ENCODE results near the gene PNPLA7. TPM values are rescaled to one million over a fixed set of nuclear protein-coding genes. Genes with fewer than 3 reads are reported as not detected.
A peak's percentile ranks its signal among the peaks of the same experiment; 100 is the strongest.

Gene PNPLA7
- total RNA-seq, 1 donor from 2014 or later = 9.8 TPM

- DNase-seq (ENCODE audit: missing footprints) = no peak
Measured at GRCh38 chr9:137435381-137435891, 114.8 kb downstream of the PNPLA7 start.

DNA sequence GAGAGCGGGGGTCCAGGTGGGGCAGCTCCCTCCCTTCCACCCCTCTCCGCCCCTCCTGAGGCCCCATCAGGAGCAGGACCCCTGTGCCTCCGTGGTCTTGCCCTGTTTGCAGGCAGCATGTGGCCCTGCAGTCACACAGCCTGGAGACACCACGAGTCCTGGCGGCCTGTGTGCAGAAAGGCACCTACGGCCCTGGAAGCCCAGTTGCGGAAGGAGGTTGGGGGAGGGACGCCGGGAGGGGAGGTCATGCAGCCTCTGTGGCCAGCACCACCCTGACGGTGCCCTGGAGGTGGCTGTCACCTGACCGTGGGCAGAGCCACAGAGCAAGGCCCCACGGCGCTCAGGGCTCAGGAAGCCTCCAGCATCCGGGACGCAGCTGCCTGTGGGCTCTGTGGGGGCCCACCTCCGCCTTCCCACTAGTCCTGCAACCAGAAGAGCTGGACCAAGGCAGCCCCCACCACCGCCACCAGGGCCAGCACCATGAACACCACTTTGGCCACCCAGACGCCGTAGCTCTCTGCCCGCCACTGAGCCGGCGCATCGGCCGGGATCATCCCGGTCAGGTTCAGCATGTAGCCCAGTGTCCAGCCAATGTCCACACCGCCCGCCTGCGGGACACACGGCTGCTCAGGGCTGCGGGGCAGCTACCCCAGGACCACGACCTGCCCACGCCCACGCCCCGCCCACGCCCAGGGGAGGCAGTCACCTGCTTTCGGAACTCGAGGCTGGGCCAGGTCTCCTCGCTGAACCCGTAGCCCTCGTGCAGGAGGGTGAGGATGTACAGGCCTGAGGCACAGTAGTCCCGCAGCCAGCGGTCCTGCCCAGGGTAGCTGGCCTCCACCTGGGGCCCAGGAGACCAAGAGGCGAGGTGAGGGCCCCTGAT is 115.5 kb downstream of the PNPLA7 start:
- no peak for DNase-seq (ENCODE audit: missing footprints)
- ATAC-seq = no peak
- intact Hi-C loops (cut with DNase I) = no loop called here

More at GRCh38 chr9:137435381-137435891, 114.8 kb downstream of the PNPLA7 start:
- intact Hi-C loops (cut with DNase I) = no loop called here
- no peak for ATAC-seq

DNA sequence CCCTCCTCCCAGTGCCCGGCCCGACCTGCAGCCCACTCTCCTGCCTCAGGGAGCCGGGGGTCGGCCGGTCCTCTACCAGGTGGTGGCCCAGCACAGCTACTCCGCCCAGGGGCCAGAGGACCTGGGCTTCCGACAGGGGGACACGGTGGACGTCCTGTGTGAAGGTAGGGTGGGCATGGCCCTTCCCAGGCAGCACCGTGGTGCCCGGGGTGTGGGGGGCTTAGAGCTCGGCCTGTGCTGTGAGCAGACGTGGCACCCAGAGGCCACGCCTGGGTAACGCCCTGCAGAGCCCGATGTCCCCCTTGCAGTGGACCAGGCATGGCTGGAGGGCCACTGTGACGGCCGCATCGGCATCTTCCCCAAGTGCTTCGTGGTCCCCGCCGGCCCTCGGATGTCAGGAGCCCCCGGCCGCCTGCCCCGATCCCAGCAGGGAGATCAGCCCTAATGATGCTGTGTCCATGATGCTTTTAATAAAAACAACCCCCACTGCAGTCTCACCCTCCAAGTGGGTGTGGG is 116.2 kb downstream of the PNPLA7 start:
- ATAC-seq (no peak), DNase-seq (ENCODE audit: missing footprints) (no peak)
- intact Hi-C loops (cut with DNase I) = no loop called here

- intact Hi-C loops (cut with DNase I) = no loop called here
- no peak for ATAC-seq
- no peak for DNase-seq (ENCODE audit: missing footprints)
Measured at GRCh38 chr9:137433349-137433915, 116.8 kb downstream of the PNPLA7 start.

DNA sequence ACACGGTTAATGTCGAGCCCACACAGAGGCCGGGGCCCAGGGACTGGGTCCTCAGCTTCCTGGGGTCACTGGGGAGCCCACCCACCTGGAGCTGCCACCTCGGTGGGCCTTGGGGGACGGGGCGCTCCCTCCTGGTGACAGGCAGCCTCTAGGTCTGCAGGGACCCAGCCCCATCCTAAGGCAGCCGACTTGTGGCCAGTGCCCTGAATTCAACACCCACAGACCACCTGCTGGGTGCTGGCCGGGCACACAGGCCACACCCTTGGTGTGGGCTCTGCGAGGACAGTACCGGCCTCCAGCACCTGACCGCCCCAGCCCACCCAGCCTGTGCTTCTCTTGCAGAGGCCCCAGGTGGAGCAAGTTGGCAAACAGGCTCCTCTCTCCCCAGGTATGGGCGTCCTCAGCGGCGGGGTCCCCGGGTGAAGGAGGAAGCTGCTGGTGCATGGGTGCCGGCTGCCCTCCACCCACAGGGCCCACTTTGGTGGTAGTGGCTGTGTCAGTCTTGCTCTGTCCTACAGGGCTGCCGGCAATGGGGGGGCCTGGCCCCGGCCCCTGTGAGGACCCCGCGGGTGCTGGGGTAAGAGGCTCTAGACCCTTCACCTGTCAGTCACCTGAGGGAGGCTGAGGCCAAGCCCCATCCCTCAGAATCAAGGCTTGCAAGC is 117.4 kb downstream of the PNPLA7 start:
- intact Hi-C loops (cut with DNase I) = no loop called here
- ATAC-seq = no peak
- no peak for DNase-seq (ENCODE audit: missing footprints)

DNA sequence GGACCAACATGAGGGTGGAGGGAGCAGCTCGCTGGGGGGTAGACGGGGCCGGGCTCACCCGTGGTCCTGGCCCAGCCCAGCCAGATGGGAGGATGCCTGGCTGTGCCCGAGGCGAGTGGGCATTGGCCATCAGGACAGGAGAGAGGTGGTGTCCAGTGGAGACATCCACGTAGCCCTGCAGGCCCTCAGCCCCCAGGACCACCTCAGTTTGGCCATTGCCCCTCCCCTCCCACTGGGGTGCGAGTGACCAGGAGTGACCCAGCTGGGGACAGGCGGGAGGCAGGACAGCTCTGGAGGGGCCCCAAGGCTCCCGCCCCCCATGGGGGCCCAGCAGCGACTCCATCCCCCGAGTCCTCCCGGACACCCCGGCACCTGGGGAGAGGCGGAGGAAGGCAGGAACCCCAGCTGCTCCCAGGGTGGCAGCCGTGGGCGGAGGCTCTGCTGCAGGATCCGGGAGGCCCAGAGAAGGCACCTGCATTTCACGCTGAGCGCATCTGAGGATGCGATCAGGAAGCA is 118.7 kb downstream of the PNPLA7 start:
- intact Hi-C loops (cut with DNase I) = no loop called here
- DNase-seq (ENCODE audit: missing footprints) = no peak
- no peak for ATAC-seq

- DNase-seq (ENCODE audit: missing footprints) (no peak), ATAC-seq (no peak)
- intact Hi-C loops (cut with DNase I) = no loop called here
Measured at GRCh38 chr9:137430723-137431415, 119.3 kb downstream of the PNPLA7 start.

- ATAC-seq (no peak), DNase-seq (ENCODE audit: missing footprints) (no peak)
- intact Hi-C loops (cut with DNase I) = loop anchor here (10.0 kb wide), 1 partner anchor 95 kb away; no protein-coding TSS in a partner anchor
Measured at GRCh38 chr9:137429974-137430722, 120.1 kb downstream of the PNPLA7 start.

GRCh38 chr9:137429546-137429890 is 120.7 kb downstream of the PNPLA7 start:
- DNase-seq (ENCODE audit: missing footprints) = no peak
- intact Hi-C loops (cut with DNase I) = loop anchor here (10.0 kb wide), 1 partner anchor 95 kb away; no protein-coding TSS in a partner anchor
- no peak for ATAC-seq

GRCh38 chr9:137428841-137429545 is 121.2 kb downstream of the PNPLA7 start:
- ATAC-seq = no peak
- intact Hi-C loops (cut with DNase I) = loop anchor here (10.0 kb wide), 1 partner anchor 96 kb away; no protein-coding TSS in a partner anchor
- DNase-seq (ENCODE audit: missing footprints) = no peak

- intact Hi-C loops (cut with DNase I) = loop anchor here (10.0 kb wide), 1 partner anchor 97 kb away; no protein-coding TSS in a partner anchor
- DNase-seq (ENCODE audit: missing footprints) (no peak), ATAC-seq (no peak)
Measured at GRCh38 chr9:137428311-137428630, 121.9 kb downstream of the PNPLA7 start.

DNA sequence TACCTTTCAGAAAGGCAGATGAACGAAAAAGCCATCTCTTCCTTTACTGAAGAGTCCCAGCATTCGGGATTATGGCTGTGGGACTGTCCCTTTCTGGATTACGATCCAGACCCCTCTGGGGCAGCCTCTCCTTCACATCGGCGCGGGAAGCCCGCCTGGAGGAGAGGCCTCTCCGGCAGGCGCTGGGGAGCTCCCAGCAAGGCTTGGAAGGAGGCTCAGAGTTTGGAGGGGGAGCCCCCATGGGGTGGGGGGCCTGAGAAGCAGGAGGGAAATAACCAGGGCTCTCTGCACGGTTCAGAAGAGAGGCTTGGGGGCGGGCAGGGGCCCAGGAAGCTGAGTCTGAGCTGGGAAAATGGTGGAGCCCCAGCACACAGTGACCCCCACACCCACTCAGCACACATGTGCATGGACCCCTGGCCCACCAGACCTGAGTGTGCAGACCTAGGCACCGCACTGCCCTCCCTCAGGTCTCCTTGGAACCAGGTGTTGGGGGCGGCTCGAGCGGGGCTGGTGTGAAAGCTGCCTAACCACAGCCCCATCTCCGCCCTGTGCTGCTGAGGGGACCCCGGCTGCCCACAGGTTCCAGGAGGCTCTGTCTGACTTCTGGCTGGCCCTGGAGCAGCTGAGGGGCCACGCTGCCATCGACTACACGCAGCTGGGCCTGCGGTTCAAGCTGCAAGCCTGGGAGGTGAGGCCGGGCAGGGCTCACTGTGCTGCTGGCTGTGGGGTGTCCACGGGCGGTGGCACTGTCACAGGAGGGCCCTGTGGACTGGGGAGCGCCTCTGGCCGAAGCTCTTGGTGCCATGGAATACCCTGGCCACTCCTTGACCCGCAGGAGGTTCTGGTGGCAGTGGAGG is 122.5 kb downstream of the PNPLA7 start:
- no peak for ATAC-seq
- no peak for DNase-seq (ENCODE audit: missing footprints)
- intact Hi-C loops (cut with DNase I) = loop anchor here (10.0 kb wide), 1 partner anchor 97 kb away; no protein-coding TSS in a partner anchor

DNA sequence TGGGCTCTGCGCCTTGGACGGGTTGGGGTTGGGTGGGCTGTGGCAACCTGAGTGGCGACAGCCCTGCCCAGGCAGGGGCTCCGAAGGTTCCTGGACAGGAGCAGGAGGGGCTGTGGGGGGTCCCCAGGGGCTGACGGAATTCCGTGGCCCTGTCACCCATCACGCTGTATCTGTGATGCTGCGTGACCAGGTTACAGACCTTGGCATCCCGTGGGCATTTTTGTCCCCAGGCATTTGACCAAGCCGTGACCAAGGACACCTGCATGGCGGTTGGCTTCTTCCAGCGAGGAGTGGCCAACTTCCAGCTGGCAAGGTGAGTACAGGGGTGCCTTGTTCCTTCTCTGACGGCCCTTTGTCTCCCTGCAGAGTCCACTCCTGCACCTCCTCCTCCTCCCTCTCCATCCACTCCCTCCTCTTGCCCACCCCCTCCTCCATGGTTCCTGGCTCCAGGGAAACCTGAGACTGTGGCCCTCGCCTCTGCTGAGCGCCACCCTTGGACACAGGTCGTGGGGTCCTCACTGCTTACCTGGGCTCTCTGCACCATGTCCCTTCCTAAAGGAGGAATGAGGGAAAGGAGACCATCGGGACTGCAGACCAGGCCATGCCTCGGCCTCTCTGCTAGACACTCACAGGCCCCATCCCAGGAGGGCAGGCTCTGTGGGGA is 124.1 kb downstream of the PNPLA7 start:
- no peak for DNase-seq (ENCODE audit: missing footprints)
- intact Hi-C loops (cut with DNase I) = loop anchor here (10.0 kb wide), 1 partner anchor 99 kb away; no protein-coding TSS in a partner anchor
- ATAC-seq = no peak

DNA sequence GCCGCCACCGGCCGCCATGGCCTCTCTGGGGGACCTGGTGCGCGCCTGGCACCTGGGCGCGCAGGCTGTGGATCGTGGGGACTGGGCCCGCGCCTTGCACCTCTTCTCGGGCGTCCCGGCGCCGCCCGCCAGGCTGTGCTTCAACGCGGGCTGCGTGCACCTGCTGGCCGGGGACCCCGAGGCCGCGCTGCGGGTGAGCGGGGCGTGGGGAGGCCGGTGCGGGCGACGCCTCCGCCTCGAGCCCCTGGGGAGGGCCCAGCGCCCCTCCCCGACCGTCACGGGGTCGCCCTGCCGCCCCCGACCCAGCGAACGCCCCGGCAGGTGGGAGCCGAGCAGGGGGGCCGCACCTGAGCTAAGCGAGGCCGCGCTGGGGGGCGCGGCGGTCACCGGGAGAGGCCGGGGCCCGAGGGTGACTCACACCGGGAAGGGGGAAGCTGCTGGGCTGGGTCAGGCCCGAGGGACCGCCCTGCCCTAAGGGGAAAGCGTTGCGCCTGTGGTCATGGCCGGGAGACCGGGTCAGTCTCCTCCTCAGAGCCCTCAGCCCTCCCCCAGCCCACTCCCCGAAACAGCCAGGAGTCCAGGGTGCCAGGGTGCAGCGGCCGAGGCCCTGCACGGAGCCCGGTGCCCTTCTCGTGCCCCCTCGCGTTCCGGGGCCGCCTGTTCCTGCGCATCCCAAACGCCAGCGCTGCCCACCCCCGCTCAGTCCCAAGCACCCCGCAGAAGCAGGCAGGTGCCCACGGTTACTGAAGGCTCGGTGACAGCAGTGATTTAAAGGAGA is 126.5 kb downstream of the PNPLA7 start:
- DNase-seq (ENCODE audit: missing footprints) = no peak
- ATAC-seq = peak; percentile 3
- intact Hi-C loops (cut with DNase I) = loop anchor here (2.0 to 10.0 kb wide), 2 partner anchors 101 to 125 kb away; no protein-coding TSS in a partner anchor
